SK-MEL-5 (cell line): ENCODE results near the gene XPC. TPM values are rescaled to one million over a fixed set of nuclear protein-coding genes. Genes with fewer than 3 reads are reported as not detected.
A peak's percentile ranks its signal among the peaks of the same experiment; 100 is the strongest.
"Not testable (repeated sequence)": the region's sequence is repeated elsewhere in the genome, so short reads cannot be mapped to it uniquely, and the experiment has no call there.

ENCODE experiments used
- DNase-seq: peaks from one replicate; pipeline ENCODE4 v3.0.0-alpha.2; 2016; ENCODE audit warnings: low read depth, low spot score
- in situ Hi-C: cut with HindIII; loops from 2 replicates; pipeline ENCODE4 v1.10.0; 2016; ENCODE audit warnings: low sequenced_read_pairs, high pct_unique_total_duplicates, low pct_unique_long_range_greater_than_20kb
- polyA plus RNA-seq, 2 experiments: library from polyadenylated mRNA; depleted of rRNA; stranded (reverse); fragments of >200 nt; gene quantifications; 2 replicates each; pipeline ENCODE4 v1.2.3, GENCODE V29; 2015
- total RNA-seq: library from RNA; depleted of rRNA; stranded (reverse); fragments of >200 nt; shearing (Covaris generic); gene quantifications from 2 replicates; pipeline ENCODE4 v1.2.3, GENCODE V29; 2014; rRNA removed

Gene XPC
- 25.3 and 25.9 TPM in 2 replicates for total RNA-seq
- 31.3 and 39.0 TPM in 2 replicates for polyA plus RNA-seq (2015; cell fraction: cytosol; rRNA removed)
- 38.7 and 41.0 TPM in 2 replicates for polyA plus RNA-seq (2015; cell fraction: nucleus; rRNA removed)

DNA sequence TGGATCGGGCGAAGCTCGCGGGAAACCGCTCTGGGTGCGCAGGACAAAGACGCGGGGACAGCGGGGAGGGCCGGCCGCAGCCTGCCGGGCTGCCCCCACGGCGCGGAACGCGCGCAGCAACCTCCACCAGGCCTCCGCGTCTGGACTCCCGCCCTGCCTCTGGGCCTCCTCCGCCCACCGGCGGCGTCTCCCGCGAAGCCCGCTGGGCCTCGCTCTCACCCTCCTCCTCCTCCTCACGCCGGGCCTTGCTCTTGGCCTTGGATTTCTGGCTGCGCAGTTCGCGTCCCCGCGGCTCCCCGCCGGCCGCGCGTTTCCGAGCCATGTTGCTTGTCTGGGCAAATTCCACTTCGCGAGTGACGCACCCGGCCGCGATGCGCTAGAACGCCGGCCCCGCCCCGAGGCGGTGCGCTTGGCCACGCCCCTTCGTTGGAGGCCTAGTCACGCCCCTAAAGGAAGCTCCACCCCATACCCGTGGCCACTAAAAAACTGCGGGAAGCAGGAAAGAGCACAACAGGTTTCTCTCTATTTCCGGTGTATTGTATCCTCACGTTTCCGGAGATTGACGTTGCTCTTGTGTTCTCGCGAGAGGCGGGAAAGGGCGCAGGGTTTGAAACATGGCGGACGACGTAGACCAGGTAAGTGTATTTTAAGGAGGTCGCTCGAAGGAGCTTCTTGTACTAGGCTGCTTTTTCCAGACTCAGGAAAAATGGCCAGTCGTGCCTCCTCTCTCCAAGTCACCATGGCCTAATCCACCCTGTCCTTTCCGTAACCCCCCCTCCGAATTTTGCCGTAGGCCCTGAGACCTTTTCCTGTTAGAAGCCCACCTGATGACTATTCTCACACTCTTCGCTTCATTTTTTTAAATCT lies at the start of gene XPC, which contains the start of gene LSM3:
TSS of gene XPC (minus strand) at position 355 of the 867 bp plus-strand sequence. CDS start at position 322, 33 bp downstream.
TSS of gene LSM3 (plus strand) at position 571 of the 867 bp plus-strand sequence. CDS start at position 615, 44 bp downstream.
- peak; percentile 99 for DNase-seq
- in situ Hi-C loops: no loop called here

DNA sequence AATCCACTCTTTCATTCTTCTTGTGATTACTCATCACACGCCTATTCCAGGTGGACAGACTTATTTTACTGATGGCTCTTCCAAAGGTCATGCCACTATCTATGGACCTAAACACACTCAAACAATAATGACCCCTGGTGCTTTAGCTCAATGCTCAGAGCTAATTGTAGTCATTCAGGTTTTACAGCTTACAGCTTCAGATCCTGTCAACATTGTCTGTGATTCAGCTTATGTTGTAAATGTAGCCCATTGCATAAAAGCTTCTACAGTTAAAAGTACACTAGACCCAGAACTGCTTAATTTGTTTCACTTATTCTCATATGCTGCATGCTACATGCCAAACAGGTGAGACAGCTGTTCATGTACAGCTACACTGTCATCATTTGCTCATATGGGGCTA lies 49.5 kb upstream of the XPC start:
- in situ Hi-C loops: no loop called here
- no peak for DNase-seq

- DNase-seq, in situ Hi-C loops: not testable (repeated sequence)
Observed at GRCh38 chr3:14226351-14226750, 48.0 kb upstream of the XPC start.

DNA sequence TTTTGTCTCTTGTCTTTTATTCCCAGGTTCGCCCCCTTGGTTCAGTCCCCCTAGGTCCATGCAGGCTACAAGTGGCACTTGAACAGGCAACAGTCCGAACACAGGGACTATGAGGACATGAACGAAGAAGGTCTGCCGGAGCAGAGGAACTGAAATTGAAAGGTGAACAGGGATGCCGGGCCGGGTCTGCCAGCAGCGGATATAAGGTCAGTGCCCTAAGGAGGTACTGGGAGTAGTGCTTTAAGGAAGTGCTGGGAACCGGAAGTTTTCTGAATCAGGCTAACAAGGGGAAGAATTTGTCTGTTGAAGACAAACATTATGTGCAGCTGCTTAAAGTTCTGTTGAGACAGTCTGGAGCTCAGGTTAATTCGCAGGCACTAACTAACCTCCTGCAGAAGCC lies 47.0 kb upstream of the XPC start:
- peak; percentile 10 for DNase-seq
- in situ Hi-C loops: no loop called here

DNA sequence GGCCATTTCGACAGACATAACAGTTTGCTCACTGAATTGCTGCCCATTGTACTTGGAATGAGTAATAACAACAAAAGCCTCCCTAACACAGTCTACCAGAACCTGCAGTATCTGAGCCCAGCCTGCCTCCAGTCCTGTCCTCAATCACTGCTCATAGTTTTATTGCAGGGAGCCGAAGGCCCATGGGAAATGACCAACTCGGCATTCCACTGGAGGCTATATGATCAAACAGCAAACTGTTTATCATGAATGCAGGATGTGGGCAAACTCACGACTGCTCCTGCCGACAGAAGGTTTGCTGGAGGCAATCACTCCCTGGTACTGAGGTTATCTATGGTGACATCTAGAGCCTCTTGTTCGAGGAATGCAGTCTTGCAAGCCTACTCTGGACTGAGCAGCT lies 46.5 kb upstream of the XPC start:
- DNase-seq: peak; percentile 79
- in situ Hi-C loops: loop anchor here (25.0 kb wide), 1 partner anchor 237 kb away; no protein-coding TSS in a partner anchor

DNA sequence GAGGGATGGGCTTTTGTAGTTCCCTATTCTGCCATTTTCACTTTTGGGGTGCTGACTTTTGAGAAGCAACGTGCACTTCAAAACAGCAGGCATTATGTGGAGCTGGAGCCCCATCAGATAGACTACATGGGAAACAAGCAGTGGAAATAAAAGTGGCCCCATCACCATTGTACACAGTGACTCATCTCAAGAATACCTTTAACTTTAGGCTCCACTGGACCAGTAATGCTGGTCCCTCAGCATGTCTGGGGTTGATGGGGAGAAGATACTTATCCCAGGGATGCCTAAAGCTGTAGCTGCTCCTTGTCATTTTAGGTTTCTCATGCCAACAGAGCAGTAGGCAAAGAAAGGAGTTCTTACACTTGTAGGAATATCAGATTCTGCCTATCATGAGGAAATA lies 45.2 kb upstream of the XPC start:
- DNase-seq: no peak

DNA sequence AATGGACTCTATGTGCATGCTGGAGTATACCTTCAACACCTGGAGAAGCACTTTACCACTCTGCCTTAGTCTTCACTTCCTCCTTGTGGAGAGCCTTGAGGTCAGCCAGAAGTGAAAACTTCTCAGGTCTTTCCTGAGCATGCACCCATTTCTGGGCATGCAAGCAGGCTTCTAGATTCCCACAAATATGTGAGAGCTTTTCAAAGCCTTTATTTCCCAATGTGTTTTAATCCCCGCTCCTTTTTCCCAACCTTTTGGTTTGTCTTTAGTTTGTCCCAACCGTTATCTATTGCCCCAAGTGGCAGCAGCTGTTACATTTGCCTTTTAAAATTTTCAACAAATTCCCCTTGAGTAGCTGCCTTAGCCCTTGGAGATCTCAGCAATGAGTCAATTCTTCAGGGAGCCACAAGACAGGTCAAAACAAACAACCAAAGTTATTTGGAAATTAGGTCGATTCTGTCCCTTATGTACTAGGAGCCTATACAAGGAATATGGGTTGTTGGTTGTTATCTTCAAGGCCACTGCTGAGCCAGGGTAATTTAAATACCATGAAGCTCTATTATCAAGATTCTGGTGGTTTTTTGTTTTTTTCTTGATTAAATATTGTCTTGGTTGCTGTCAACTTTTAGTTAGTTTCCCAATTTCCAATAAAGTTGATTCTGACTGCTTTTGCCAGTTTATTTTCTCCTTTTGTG lies 44.6 kb upstream of the XPC start:
- DNase-seq: no peak
- in situ Hi-C loops: loop anchor here (25.0 kb wide), 1 partner anchor 239 kb away; no protein-coding TSS in a partner anchor

More for the DNA sequence above, 45.2 kb upstream of the XPC start:
- in situ Hi-C loops: loop anchor here (25.0 kb wide), 1 partner anchor 239 kb away; no protein-coding TSS in a partner anchor

DNA sequence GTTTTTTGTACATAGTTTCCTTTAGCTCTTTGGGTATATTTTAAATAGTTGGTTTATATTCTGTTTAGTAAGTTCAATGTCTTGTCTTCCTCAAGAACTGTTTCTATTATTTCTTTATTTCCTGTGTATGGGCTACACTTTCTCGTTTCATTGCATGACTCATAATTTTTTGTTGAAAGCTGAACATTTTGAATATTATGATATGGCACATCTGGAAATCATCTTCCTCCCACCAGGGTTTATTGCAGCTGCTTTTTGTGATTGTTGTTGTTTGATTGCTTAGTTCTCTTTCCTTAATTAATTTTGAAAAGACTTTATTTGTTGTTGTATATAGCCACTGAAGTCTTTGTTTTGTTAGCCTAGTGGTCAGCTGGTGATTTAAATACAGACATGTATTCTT lies 44.1 kb upstream of the XPC start:
- in situ Hi-C loops: loop anchor here (25.0 kb wide), 1 partner anchor 240 kb away; no protein-coding TSS in a partner anchor
- DNase-seq: no peak

- DNase-seq: no peak
- in situ Hi-C loops: loop anchor here (25.0 kb wide), 1 partner anchor 240 kb away; no protein-coding TSS in a partner anchor
Observed at GRCh38 chr3:14221902-14222301, 43.5 kb upstream of the XPC start.

- DNase-seq: no peak
- in situ Hi-C loops: loop anchor here (25.0 kb wide), 1 partner anchor 241 kb away; no protein-coding TSS in a partner anchor
Observed at GRCh38 chr3:14220933-14221332, 42.5 kb upstream of the XPC start.

DNA sequence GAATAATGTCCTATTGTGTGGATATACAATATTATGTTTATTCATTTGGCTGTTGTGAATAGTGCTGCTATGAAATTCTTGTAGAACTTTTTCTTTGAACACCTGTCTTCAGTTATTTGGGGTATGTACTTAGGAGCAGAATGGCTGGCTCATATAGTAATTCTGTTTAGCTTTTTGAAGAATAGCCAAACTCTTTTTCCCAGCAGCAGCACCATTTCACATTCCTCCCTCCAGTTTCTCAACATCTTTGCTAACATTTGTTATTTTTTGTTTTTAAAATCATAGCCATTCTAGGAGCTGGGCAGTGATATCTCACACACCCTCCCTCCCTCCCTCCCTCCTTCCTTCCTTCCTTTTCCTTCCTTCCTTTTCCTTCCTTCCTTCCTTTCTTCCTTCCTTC lies 40.0 kb upstream of the XPC start:
- in situ Hi-C loops: loop anchor here (25.0 kb wide), 1 partner anchor 244 kb away; no protein-coding TSS in a partner anchor
- no peak for DNase-seq

- peak; percentile 19 for DNase-seq
- in situ Hi-C loops: loop anchor here (25.0 kb wide), 1 partner anchor 246 kb away; no protein-coding TSS in a partner anchor
Observed at GRCh38 chr3:14216257-14217048, 38.1 kb upstream of the XPC start.

GRCh38 chr3:14214764-14215163 lies 36.4 kb upstream of the XPC start:
- in situ Hi-C loops: loop anchor here (25.0 kb wide), 1 partner anchor 248 kb away; no protein-coding TSS in a partner anchor
- DNase-seq: no peak

DNA sequence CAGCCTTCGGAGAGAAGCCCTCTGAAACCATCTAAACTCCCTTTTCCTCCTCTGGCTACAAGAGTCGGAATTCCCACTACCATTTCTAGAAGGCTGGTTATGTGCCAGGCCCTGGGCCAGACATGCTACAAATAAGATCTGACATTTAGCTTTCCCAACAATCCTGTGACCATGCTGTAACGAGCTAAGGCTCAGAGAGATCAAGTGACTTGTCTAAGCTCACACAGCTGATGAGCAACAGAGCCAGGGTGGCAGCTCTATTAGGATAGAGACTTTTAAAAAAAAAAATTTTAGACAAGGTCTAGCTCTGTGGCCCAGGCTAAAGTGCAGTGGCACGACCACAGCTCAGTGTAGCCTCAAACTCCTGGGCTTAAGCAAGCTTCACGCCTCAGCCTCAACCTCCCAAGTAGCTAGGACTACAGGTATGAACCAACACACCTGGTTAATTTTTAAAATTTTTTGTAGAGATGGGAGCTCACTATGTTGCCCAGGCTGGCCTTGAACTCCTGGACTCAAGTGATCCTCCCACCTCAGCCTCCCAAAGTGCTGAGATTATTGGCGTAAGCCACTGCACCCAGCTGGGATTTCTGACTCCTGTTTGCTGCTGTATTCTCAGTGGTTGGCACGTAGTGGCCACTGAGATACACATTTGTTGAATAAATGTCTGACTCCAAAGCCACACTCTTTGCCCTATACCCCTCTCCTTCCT lies 34.8 kb upstream of the XPC start:
- no peak for DNase-seq
- in situ Hi-C loops: loop anchor here (25.0 kb wide), 1 partner anchor 249 kb away; no protein-coding TSS in a partner anchor

GRCh38 chr3:14212032-14212431 lies 33.6 kb upstream of the XPC start:
- in situ Hi-C loops: loop anchor here (25.0 kb wide), 1 partner anchor 250 kb away; no protein-coding TSS in a partner anchor
- DNase-seq: no peak

DNA sequence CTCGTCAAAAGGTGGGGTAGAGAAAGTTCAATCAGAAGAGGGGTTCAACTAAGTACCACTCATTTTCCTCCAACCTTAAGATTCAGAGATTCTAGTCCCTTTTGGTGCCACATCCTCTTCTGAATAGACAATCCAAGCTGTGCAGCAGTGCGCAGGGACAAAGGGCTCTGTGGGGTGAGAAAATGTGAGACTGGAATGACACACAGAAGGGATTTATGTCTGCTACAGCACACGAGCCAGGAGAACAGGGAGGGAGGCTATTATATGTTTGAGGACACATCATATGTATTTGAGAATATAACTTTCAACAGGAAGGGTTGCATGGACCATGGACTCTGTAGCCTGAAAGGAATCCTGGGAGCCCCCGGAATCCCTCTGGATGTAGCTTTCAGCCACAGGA lies 33.2 kb upstream of the XPC start:
- in situ Hi-C loops: loop anchor here (25.0 kb wide), 1 partner anchor 251 kb away; no protein-coding TSS in a partner anchor
- peak; percentile 22 for DNase-seq
